Measurements from ENCODE around the gene HES1.

- no peak for TF ChIP-seq CTCF (IDR thresholded peaks at IDR 0.05)
- no peak for TF ChIP-seq POLR2A (IDR thresholded peaks at IDR 0.05)
- no peak for TF ChIP-seq POLR2AphosphoS5 (IDR thresholded peaks at IDR 0.05)
Observed at GRCh38 chr3:194168994-194169393, 33.0 kb downstream of the HES1 start.
